ENCODE data around the gene RAPH1.
"Not testable (repeated sequence)": the region's sequence is repeated elsewhere in the genome, so short reads cannot be mapped to it uniquely, and the experiment has no call there.

RAPH1 gene

DNA sequence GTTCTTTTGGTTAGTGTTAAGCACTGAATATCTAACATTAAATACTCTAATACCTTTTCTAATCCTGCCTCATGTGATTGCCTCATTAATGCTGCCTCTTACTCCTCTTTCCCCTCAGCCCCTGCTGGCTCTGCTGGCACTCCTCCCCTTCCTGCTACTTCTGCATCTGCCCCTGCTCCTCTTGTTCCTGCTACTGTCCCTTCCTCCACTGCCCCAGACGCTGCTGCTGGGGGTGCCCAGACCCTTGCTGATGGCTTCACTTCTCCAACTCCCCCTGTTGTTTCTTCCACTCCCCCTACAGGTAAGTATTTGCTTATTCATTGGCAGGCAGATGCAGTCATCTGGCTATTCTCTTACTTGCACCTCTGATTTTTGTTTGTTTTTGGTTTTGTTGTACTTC, 138.4 kb downstream of the RAPH1 start:
- H3K4me3 ChIP-seq (ENCODE audit: low read depth, low read length), result no peak overlapping the region
- no peak overlapping the region for H3K18ac ChIP-seq (ENCODE audit: low read length)
- H3K14ac ChIP-seq (ENCODE audit: low read length), result no peak overlapping the region
- H3K4me2 ChIP-seq (ENCODE audit: low read length), result no peak overlapping the region
- no peak overlapping the region for H3K4ac ChIP-seq (ENCODE audit: low read depth, low read length)
- no peak overlapping the region for H4K12ac ChIP-seq (ENCODE audit: low read depth, low read length)
- no peak overlapping the region for H2BK5ac ChIP-seq (ENCODE audit: low read depth, low read length, poor library complexity)
- no peaks in the 10 kb centered on the region for H3K9me3 ChIP-seq (ENCODE audit: insufficient read depth, low read depth, low read length)
- H4K91ac ChIP-seq (ENCODE audit: low read depth, low read length), result no peak overlapping the region
- no peak overlapping the region for H2AFZ ChIP-seq (ENCODE audit: insufficient read depth, low read length, poor library complexity)
- H3K36me3 ChIP-seq (ENCODE audit: control insufficient read depth in 1 of 2, insufficient read depth in 2 of 2, low read length in 2 of 2), result peaks cover 2 to 5% of the 10 kb centered on the region in 2 experiments
- DNase-seq, result peak in 1 of 2 donors; percentile 24
- no peak overlapping the region for H2AK5ac ChIP-seq (ENCODE audit: low read length)
- H2BK120ac ChIP-seq (ENCODE audit: insufficient read depth, low read length, poor library complexity), result no peak overlapping the region
- no peaks in the 10 kb centered on the region for H3K79me2 ChIP-seq (ENCODE audit: control insufficient read depth, insufficient read depth, low read length, poor library complexity)
- no peak overlapping the region for H2BK12ac ChIP-seq (ENCODE audit: low read length)
- no peak overlapping the region for H3K27ac ChIP-seq (ENCODE audit: low read depth, low read length)
- WGBS (ENCODE audit: extremely low coverage, insufficient coverage, insufficient read length), result no CpG with 5 or more reads among the region's 1 CpG
- H3K4me1 ChIP-seq (ENCODE audit: control insufficient read depth in 1 of 2, insufficient read depth in 2 of 2, low read length in 2 of 2), result no peaks in the 10 kb centered on the region
- no peak overlapping the region for H3K23ac ChIP-seq (ENCODE audit: low read length)
- no peak overlapping the region for H3K9ac ChIP-seq (ENCODE audit: low read length)
- H3K27me3 ChIP-seq (ENCODE audit: insufficient read depth, low read length), result no peaks in the 10 kb centered on the region
- H3K79me1 ChIP-seq (ENCODE audit: low read length), result no peaks in the 10 kb centered on the region
- no peak overlapping the region for H4K8ac ChIP-seq (ENCODE audit: low read depth, low read length)

DNA sequence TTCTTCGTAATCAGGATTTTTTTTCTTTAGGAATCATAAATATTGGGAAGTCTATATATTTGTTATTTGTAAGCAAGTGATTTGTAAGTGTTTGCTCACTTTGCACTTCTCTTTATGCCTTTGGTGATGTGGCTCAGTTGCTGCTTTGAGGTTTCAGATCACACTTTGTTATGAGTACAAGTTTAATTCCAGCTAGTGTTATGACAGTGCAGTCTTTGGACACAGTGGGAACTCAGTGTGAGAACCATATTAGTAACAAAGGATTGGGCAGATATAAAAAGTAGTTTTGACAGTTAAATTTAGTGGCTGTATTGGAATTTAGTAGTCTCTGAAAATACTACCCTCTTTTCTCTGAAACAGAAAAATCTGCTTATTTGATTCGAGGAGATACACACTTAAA, 139.2 kb downstream of the RAPH1 start:
- no peaks in the 10 kb centered on the region for H3K9me3 ChIP-seq (ENCODE audit: insufficient read depth, low read depth, low read length)
- no peak overlapping the region for H3K9ac ChIP-seq (ENCODE audit: low read length)
- WGBS (ENCODE audit: extremely low coverage, insufficient coverage, insufficient read length), result no CpG with 5 or more reads among the region's 2 CpGs
- H3K36me3 ChIP-seq (ENCODE audit: control insufficient read depth in 1 of 2, insufficient read depth in 2 of 2, low read length in 2 of 2), result peaks cover 2 to 5% of the 10 kb centered on the region in 2 experiments
- H3K4me1 ChIP-seq (ENCODE audit: control insufficient read depth in 1 of 2, insufficient read depth in 2 of 2, low read length in 2 of 2), result no peaks in the 10 kb centered on the region
- no peak overlapping the region for H3K4me3 ChIP-seq (ENCODE audit: low read depth, low read length)
- no peak for DNase-seq
- no peak overlapping the region for H2BK5ac ChIP-seq (ENCODE audit: low read depth, low read length, poor library complexity)
- no peak overlapping the region for H3K27ac ChIP-seq (ENCODE audit: low read depth, low read length)
- no peaks in the 10 kb centered on the region for H3K79me1 ChIP-seq (ENCODE audit: low read length)
- no peak overlapping the region for H4K91ac ChIP-seq (ENCODE audit: low read depth, low read length)
- H2AFZ ChIP-seq (ENCODE audit: insufficient read depth, low read length, poor library complexity), result no peak overlapping the region
- H2BK12ac ChIP-seq (ENCODE audit: low read length), result no peak overlapping the region
- no peak overlapping the region for H3K23ac ChIP-seq (ENCODE audit: low read length)
- no peak overlapping the region for H2AK5ac ChIP-seq (ENCODE audit: low read length)
- H3K79me2 ChIP-seq (ENCODE audit: control insufficient read depth, insufficient read depth, low read length, poor library complexity), result no peaks in the 10 kb centered on the region
- H4K12ac ChIP-seq (ENCODE audit: low read depth, low read length), result no peak overlapping the region
- no peaks in the 10 kb centered on the region for H3K27me3 ChIP-seq (ENCODE audit: insufficient read depth, low read length)
- no peak overlapping the region for H2BK120ac ChIP-seq (ENCODE audit: insufficient read depth, low read length, poor library complexity)
- no peak overlapping the region for H3K14ac ChIP-seq (ENCODE audit: low read length)
- H3K4ac ChIP-seq (ENCODE audit: low read depth, low read length), result no peak overlapping the region
- no peak overlapping the region for H3K18ac ChIP-seq (ENCODE audit: low read length)
- no peak overlapping the region for H4K8ac ChIP-seq (ENCODE audit: low read depth, low read length)
- no peak overlapping the region for H3K4me2 ChIP-seq (ENCODE audit: low read length)

DNA sequence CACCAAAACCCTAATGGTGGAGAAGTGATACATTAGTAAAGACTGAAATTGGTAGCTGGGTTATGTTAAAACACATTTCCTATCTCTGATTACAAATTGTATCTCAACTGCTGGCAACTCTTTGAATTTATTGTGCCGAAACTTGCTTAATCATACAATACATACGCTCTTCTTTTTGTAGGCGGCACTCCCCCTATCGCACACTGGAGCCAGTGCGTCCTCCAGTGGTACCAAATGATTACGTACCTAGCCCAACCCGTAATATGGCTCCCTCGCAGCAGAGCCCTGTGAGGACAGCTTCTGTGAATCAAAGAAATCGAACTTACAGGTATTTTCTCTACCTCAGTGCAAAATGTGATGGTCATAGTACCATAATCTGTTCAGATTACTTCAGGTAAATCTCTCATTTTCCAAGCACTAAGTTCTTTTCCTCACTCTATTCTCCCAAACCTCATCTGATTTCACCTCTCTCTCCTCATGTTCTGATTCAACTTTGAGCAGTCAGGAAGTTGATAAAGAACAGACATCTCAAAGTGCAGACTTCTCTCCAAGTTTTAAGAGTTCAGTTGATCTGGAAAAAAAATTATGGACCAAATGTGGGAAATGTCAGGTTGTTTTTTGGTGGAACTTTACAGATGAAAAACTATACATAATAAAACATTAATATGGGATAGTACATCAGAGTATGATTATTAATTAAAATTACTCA, 140.4 kb downstream of the RAPH1 start:
- Histone ChIP-seq H3K9me3 (ENCODE audit: insufficient read depth, low read depth, low read length) (no peaks in the 10 kb centered on the region), H3K79me1 (ENCODE audit: low read length) (no peaks in the 10 kb centered on the region), H3K4me3 (ENCODE audit: low read depth, low read length) (no peak overlapping the region), H3K4me2 (ENCODE audit: low read length) (no peak overlapping the region), H3K4me1 (ENCODE audit: control insufficient read depth in 1 of 2, insufficient read depth in 2 of 2, low read length in 2 of 2) (no peaks in the 10 kb centered on the region), H3K14ac (ENCODE audit: low read length) (no peak overlapping the region), H4K91ac (ENCODE audit: low read depth, low read length) (no peak overlapping the region), H2BK12ac (ENCODE audit: low read length) (no peak overlapping the region), H2AK5ac (ENCODE audit: low read length) (no peak overlapping the region), H3K27ac (ENCODE audit: low read depth, low read length) (no peak overlapping the region), H2BK5ac (ENCODE audit: low read depth, low read length, poor library complexity) (no peak overlapping the region), H3K27me3 (ENCODE audit: insufficient read depth, low read length) (no peaks in the 10 kb centered on the region), H3K18ac (ENCODE audit: low read length) (no peak overlapping the region), H4K12ac (ENCODE audit: low read depth, low read length) (no peak overlapping the region), H2AFZ (ENCODE audit: insufficient read depth, low read length, poor library complexity) (no peak overlapping the region), H3K79me2 (ENCODE audit: control insufficient read depth, insufficient read depth, low read length, poor library complexity) (no peaks in the 10 kb centered on the region), H3K9ac (ENCODE audit: low read length) (no peak overlapping the region), H2BK120ac (ENCODE audit: insufficient read depth, low read length, poor library complexity) (no peak overlapping the region), H3K23ac (ENCODE audit: low read length) (no peak overlapping the region), H3K36me3 (ENCODE audit: control insufficient read depth in 1 of 2, insufficient read depth in 2 of 2, low read length in 2 of 2) (peaks cover 2 to 5% of the 10 kb centered on the region in 2 experiments), H3K4ac (ENCODE audit: low read depth, low read length) (no peak overlapping the region), H4K8ac (ENCODE audit: low read depth, low read length) (no peak overlapping the region)
- no CpG with 5 or more reads among the region's 9 CpGs for WGBS (ENCODE audit: extremely low coverage, insufficient coverage, insufficient read length)
- no peak for DNase-seq

DNA sequence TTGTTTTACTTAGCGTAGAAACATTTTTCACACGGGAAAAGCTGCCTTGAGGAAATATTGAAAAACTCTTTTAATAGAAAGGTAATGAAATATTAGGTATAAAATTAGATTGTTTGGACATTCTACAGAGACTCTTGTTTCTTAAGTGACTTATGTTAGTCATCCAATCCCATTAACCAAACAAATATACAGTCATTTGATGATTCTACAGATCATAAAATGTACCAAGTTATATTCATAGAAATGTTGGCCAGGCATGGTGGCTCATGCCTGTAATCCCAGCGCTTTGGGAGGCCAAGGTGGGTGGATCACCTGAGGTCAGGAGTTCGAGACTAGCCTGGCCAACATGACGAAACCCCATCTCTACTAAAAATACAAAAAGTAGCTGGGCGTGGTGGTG, 146.9 kb downstream of the RAPH1 start:
- not testable (repeated sequence) for H3K14ac ChIP-seq (ENCODE audit: low read length); DNase-seq; H4K91ac ChIP-seq (ENCODE audit: low read depth, low read length); H3K4ac ChIP-seq (ENCODE audit: low read depth, low read length); H3K79me1 ChIP-seq (ENCODE audit: low read length); H3K9ac ChIP-seq (ENCODE audit: low read length); H3K4me2 ChIP-seq (ENCODE audit: low read length); H4K8ac ChIP-seq (ENCODE audit: low read depth, low read length); H2BK5ac ChIP-seq (ENCODE audit: low read depth, low read length, poor library complexity); H3K4me1 ChIP-seq (ENCODE audit: control insufficient read depth in 1 of 2, insufficient read depth in 2 of 2, low read length in 2 of 2); H3K4me3 ChIP-seq (ENCODE audit: low read depth, low read length); H4K12ac ChIP-seq (ENCODE audit: low read depth, low read length); H3K9me3 ChIP-seq (ENCODE audit: insufficient read depth, low read depth, low read length); H2AK5ac ChIP-seq (ENCODE audit: low read length); H3K36me3 ChIP-seq (ENCODE audit: control insufficient read depth in 1 of 2, insufficient read depth in 2 of 2, low read length in 2 of 2); H3K79me2 ChIP-seq (ENCODE audit: control insufficient read depth, insufficient read depth, low read length, poor library complexity); H2BK12ac ChIP-seq (ENCODE audit: low read length); H3K18ac ChIP-seq (ENCODE audit: low read length); H3K23ac ChIP-seq (ENCODE audit: low read length); H2AFZ ChIP-seq (ENCODE audit: insufficient read depth, low read length, poor library complexity); H2BK120ac ChIP-seq (ENCODE audit: insufficient read depth, low read length, poor library complexity); H3K27ac ChIP-seq (ENCODE audit: low read depth, low read length); H3K27me3 ChIP-seq (ENCODE audit: insufficient read depth, low read length)
- no CpG with 5 or more reads among the region's 6 CpGs for WGBS (ENCODE audit: extremely low coverage, insufficient coverage, insufficient read length)

Data from trophoblast cell (in vitro differentiated cells and primary cell).